ENCODE results near the gene SPATA17.

Gene SPATA17

DNA sequence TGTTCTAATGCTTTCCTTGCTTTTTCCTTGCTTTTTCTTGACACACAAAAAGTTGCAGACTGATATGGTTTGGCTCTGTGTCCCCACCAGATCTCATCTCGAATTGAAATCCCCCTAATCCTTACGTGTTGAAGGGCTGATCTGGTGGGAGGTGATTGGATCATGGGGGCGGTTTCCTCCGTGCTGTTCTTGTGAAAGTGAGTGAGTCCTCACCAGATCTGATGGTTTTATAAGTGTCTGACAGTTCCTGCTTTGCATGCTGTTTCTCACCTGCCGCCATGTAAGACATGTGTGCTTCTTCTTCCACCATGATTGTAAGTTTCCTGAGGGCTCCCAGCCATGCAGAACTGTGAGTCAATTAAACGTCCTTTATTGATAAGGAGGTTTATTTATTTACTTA, 11.3 kb downstream of the SPATA17 start:
- TF ChIP-seq, protein P1, sequence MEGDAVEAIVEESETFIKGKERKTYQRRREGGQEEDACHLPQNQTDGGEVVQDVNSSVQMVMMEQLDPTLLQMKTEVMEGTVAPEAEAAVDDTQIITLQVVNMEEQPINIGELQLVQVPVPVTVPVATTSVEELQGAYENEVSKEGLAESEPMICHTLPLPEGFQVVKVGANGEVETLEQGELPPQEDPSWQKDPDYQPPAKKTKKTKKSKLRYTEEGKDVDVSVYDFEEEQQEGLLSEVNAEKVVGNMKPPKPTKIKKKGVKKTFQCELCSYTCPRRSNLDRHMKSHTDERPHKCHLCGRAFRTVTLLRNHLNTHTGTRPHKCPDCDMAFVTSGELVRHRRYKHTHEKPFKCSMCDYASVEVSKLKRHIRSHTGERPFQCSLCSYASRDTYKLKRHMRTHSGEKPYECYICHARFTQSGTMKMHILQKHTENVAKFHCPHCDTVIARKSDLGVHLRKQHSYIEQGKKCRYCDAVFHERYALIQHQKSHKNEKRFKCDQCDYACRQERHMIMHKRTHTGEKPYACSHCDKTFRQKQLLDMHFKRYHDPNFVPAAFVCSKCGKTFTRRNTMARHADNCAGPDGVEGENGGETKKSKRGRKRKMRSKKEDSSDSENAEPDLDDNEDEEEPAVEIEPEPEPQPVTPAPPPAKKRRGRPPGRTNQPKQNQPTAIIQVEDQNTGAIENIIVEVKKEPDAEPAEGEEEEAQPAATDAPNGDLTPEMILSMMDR (IDR thresholded peaks at IDR 0.05; ENCODE audit: insufficient read depth, missing control alignments): no peak
- no peak for DNase-seq (ENCODE audit: insufficient read length, low spot score)
- peak; percentile 74 for FAIRE-seq

DNA sequence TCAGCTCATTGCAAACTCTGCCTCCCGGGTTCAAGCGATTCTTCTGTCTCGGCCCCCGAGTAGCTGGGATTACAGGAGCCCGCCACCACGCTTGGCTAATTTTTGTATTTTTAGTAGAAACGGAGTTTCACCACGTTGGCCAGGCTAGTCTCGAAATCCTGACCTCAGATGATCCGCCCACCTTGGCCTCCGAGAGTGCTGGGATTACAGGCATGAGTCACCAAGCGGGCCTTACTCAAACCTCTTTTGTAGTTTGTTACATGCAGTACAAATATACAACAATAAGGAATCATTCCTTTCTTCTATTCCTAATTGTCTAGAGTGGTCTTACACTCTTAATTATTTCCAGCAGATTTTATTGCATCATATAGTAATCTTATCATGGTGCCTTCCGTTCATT, 16.6 kb downstream of the SPATA17 start:
- TF ChIP-seq, protein P1 (IDR thresholded peaks at IDR 0.05; ENCODE audit: insufficient read depth, missing control alignments): no peak
- DNase-seq (ENCODE audit: insufficient read length, low spot score) (no peak), FAIRE-seq (no peak)

DNA sequence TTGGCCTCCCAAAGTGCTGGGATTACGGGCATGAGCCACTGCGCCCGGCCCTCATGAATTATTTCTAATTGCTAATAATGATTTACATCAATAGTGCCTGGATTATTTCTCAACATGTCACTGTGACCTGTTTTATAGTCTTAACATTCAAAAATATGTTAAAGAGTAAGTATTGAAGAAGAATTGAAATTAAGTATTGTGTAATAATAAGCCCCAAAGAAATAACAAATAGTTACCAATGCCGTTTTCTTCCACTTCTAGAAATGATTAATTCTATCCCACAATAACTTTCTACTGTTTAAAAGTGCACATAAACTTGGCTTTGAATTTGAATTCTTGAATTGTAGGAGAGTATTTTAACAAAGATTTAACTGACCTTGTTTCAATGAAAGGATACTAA, 19.5 kb downstream of the SPATA17 start:
- FAIRE-seq (peak; percentile 46), DNase-seq (ENCODE audit: insufficient read length, low spot score) (no peak)
- TF ChIP-seq, protein P1 (IDR thresholded peaks at IDR 0.05; ENCODE audit: insufficient read depth, missing control alignments): no peak

DNA sequence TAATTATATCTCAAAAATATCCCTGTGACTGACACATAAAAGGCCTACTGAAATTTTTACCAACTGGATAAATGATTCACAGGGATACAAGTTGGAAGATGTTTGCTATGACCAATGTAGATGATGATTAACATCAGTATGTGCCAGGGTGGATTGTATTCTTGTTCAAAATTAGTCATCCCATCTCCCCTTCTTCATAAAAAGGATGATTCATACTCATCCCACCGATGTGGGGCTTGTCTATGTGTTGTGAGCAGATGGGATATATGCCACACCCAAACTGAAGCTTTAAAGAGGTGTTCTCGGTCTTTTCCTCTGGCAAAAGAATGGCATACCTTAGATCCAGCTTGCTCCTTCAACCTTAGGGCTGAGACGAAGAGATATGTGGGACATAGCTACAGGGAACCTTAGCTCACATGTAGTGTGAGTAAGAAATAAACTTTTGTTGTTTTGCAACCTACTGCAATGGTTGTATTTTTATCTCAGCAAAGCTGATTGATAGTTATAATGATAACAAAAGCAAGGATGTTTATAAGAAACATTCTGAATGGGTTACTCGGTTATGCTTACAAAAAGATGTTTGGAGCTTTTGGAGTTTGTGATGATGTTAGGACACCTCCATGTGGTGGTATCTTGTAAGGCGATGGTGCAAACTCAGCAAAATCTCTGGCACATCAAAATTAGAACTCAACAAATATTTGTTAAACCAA, 29.4 kb downstream of the SPATA17 start:
- DNase-seq (ENCODE audit: insufficient read length, low spot score) (no peak), FAIRE-seq (peak; percentile 74)
- TF ChIP-seq, protein P1 (IDR thresholded peaks at IDR 0.05; ENCODE audit: insufficient read depth, missing control alignments): peak; percentile 56

DNA sequence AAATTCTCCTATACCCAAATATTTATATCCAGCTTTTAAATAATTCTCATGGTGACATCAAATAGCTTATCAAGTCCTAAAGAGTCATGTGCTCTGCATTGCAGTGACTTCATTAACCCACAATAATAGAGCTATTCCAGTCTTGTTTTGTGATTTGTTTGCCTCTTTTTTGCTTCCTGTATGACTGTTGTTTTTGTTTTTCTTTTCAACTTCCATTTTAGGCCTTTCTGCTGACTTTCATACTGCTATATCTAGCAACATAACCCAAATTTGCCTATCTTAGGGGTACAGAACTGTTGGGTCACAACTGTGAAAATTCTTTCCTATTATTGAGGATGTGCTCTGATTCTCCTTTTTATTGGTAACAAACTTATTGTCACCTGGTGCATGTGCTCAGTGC, 30.3 kb downstream of the SPATA17 start:
- FAIRE-seq (no peak), DNase-seq (ENCODE audit: insufficient read length, low spot score) (no peak)
- TF ChIP-seq, protein P1 (IDR thresholded peaks at IDR 0.05; ENCODE audit: insufficient read depth, missing control alignments): no peak

DNA sequence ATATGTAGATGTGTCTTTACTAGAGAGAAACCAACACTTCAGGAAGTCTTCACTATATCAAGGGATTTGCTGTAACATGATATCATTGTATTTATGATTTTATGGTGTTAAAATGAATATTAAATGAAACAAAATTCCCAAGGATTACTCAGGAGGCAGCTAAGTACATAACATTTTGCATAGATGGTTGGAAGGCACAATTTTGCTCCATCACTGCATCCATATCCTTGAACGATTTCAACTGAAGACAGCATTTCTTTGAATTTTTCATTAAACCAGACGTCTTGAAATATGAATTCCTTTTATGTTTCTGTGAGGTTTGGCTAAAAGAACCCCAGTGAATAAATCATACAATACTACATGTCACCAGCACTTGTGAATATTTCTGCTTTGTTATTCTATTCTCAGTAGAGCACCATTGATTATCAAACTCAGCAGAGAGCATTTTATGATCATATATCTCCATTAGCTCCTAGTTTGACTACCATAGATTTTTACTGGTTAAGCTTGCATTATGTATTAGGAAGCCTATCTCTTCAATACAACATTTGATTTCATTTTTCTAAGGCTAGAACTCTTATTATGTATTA, 37.3 kb downstream of the SPATA17 start:
- no peak for DNase-seq (ENCODE audit: insufficient read length, low spot score)
- peak; percentile 46 for FAIRE-seq
- TF ChIP-seq, protein P1 (IDR thresholded peaks at IDR 0.05; ENCODE audit: insufficient read depth, missing control alignments): no peak

DNA sequence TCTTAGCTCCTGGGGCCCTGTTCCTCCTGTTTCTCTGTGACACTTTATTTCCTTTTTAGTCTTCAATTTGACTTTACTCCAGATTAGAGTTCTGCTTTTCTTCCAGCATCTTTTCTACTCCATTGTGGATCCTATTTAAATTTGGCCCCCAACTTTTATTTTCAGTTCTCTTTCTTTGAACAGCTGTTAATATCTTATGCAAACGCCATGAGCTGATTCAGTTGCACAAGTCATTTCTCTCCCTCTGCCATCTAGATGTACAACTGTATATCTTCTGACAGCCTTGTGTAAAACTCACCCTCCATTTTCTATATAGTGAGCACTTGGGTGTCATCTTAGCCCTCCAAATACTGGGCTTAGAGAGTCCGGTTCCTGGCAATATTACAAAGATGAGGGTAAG, 42.2 kb downstream of the SPATA17 start:
- FAIRE-seq (no peak), DNase-seq (ENCODE audit: insufficient read length, low spot score) (no peak)
- TF ChIP-seq, protein P1 (IDR thresholded peaks at IDR 0.05; ENCODE audit: insufficient read depth, missing control alignments): no peak

All from D721Med (cell line).